Measurements from ENCODE around the gene RANBP17.
"Not testable (repeated sequence)": the region's sequence is repeated elsewhere in the genome, so short reads cannot be mapped to it uniquely, and the experiment has no call there.

The RANBP17 gene

GRCh38 chr5:171283753-171284152 lies 421.9 kb downstream of the RANBP17 start:
- no peak overlapping the region for H3K4me3 ChIP-seq (ENCODE audit: low read depth, low read length)
- TF ChIP-seq, protein P1, sequence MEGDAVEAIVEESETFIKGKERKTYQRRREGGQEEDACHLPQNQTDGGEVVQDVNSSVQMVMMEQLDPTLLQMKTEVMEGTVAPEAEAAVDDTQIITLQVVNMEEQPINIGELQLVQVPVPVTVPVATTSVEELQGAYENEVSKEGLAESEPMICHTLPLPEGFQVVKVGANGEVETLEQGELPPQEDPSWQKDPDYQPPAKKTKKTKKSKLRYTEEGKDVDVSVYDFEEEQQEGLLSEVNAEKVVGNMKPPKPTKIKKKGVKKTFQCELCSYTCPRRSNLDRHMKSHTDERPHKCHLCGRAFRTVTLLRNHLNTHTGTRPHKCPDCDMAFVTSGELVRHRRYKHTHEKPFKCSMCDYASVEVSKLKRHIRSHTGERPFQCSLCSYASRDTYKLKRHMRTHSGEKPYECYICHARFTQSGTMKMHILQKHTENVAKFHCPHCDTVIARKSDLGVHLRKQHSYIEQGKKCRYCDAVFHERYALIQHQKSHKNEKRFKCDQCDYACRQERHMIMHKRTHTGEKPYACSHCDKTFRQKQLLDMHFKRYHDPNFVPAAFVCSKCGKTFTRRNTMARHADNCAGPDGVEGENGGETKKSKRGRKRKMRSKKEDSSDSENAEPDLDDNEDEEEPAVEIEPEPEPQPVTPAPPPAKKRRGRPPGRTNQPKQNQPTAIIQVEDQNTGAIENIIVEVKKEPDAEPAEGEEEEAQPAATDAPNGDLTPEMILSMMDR (IDR thresholded peaks at IDR 0.05; ENCODE audit: insufficient read depth, low read depth, low read length, missing control alignments), result no peak
- DNase-seq (ENCODE audit: low read depth), result no peak

GRCh38 chr5:171285465-171285864 lies 423.6 kb downstream of the RANBP17 start:
- no peak for DNase-seq (ENCODE audit: low read depth)
- H3K4me3 ChIP-seq (ENCODE audit: low read depth, low read length), result no peak overlapping the region
- TF ChIP-seq, protein P1 (IDR thresholded peaks at IDR 0.05; ENCODE audit: insufficient read depth, low read depth, low read length, missing control alignments), result no peak

DNA sequence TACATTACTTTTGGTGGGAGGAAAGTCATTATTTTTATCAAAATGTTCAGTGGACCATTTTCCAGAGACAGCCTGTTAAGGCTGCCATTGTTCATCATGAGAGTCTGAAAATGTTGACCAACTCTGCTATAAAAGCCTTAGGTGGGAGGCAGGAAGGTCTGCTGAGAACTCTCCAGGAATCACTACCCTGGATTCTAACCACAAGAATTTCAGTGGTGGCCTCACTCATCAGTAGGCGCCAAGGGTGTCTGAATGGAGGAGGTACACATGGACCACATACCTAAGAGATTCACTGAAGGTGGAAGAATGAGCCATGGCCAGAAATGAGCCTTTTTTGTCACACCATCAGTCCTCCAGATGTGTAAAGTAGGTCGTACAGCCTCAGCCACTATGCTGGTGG lies 426.2 kb downstream of the RANBP17 start:
- H3K4me3 ChIP-seq (ENCODE audit: low read depth, low read length), result no peak overlapping the region
- TF ChIP-seq, protein P1 (IDR thresholded peaks at IDR 0.05; ENCODE audit: insufficient read depth, low read depth, low read length, missing control alignments), result no peak
- DNase-seq (ENCODE audit: low read depth), result no peak

- no peak for DNase-seq (ENCODE audit: low read depth)
- TF ChIP-seq, protein P1 (IDR thresholded peaks at IDR 0.05; ENCODE audit: insufficient read depth, low read depth, low read length, missing control alignments), result no peak
- H3K4me3 ChIP-seq (ENCODE audit: low read depth, low read length), result no peak overlapping the region
Observed at GRCh38 chr5:171291371-171291770, 429.6 kb downstream of the RANBP17 start.

DNA sequence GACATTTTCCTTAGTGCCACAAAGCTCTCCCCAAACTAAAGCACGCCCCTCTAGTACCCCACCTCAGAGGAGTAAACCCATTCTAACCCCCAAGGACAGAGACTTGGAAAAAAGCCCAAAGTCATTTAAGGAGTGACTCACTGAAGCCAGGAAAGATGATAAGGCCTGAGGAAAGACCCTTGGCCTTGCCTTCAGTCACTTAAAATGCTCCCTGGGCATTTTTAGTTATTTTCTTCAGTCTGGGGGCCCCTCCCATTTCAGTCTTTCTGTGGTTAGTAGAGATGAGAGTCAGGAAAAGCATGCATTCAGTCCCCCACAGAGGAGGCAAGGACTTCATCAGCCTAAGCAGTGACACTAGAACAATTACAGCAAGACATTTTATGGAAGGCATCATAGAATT lies 433.5 kb downstream of the RANBP17 start:
- TF ChIP-seq, protein P1 (IDR thresholded peaks at IDR 0.05; ENCODE audit: insufficient read depth, low read depth, low read length, missing control alignments), result no peak
- DNase-seq (ENCODE audit: low read depth), result no peak
- H3K4me3 ChIP-seq (ENCODE audit: low read depth, low read length), result no peak overlapping the region

- TF ChIP-seq, protein P1 (IDR thresholded peaks at IDR 0.05; ENCODE audit: insufficient read depth, low read depth, low read length, missing control alignments), result no peak
- no peak overlapping the region for H3K4me3 ChIP-seq (ENCODE audit: low read depth, low read length)
- DNase-seq (ENCODE audit: low read depth), result no peak
Observed at GRCh38 chr5:171295801-171296200, 434.0 kb downstream of the RANBP17 start.

GRCh38 chr5:171297941-171298340 lies 436.1 kb downstream of the RANBP17 start:
- not testable (repeated sequence) for DNase-seq (ENCODE audit: low read depth); H3K4me3 ChIP-seq (ENCODE audit: low read depth, low read length)

Measured in GM12865 (cell line).